Measurements from ENCODE around the gene DDX31. TPM values are rescaled to one million over a fixed set of nuclear protein-coding genes. Genes with fewer than 3 reads are reported as not detected.

DDX31 gene
- total RNA-seq, 1 experiment from 2014 or later, result 28.4 TPM

- Histone ChIP-seq H3K4me3 (no peak overlapping the region), H3K36me3 (peaks cover 46% of the 10 kb centered on the region), H3K27ac (no peak overlapping the region), H3K27me3 (no peaks in the 10 kb centered on the region), H3K4me1 (no peaks in the 10 kb centered on the region), H3K9me3 (replicated peaks) (no peaks in the 10 kb centered on the region)
- no peak for DNase-seq
Observed at GRCh38 chr9:132634327-132634726, 35.5 kb downstream of the DDX31 start.

- Histone ChIP-seq H3K27me3 (no peaks in the 10 kb centered on the region), H3K4me3 (no peak overlapping the region), H3K4me1 (no peaks in the 10 kb centered on the region), H3K36me3 (peaks cover 45% of the 10 kb centered on the region), H3K9me3 (replicated peaks) (no peaks in the 10 kb centered on the region), H3K27ac (no peak overlapping the region)
- DNase-seq, result no peak
Observed at GRCh38 chr9:132632413-132633129, 37.2 kb downstream of the DDX31 start.

GRCh38 chr9:132631685-132632084 lies 38.1 kb downstream of the DDX31 start:
- DNase-seq, result no peak
- no peak overlapping the region for H3K4me3 ChIP-seq
- no peak overlapping the region for H3K27ac ChIP-seq
- peaks cover 52% of the 10 kb centered on the region for H3K36me3 ChIP-seq
- no peaks in the 10 kb centered on the region for H3K4me1 ChIP-seq
- no peaks in the 10 kb centered on the region for H3K9me3 ChIP-seq (replicated peaks)
- H3K27me3 ChIP-seq, result no peaks in the 10 kb centered on the region

GRCh38 chr9:132631280-132631679 lies 38.5 kb downstream of the DDX31 start:
- Histone ChIP-seq H3K27me3 (no peaks in the 10 kb centered on the region), H3K4me3 (no peak overlapping the region), H3K9me3 (replicated peaks) (no peaks in the 10 kb centered on the region), H3K36me3 (peaks cover 54% of the 10 kb centered on the region), H3K4me1 (no peaks in the 10 kb centered on the region), H3K27ac (no peak overlapping the region)
- DNase-seq, result no peak

- no peaks in the 10 kb centered on the region for H3K27me3 ChIP-seq
- no peaks in the 10 kb centered on the region for H3K4me1 ChIP-seq
- H3K27ac ChIP-seq, result no peak overlapping the region
- no peak overlapping the region for H3K4me3 ChIP-seq
- no peak for DNase-seq
- peaks cover 50% of the 10 kb centered on the region for H3K36me3 ChIP-seq
- H3K9me3 ChIP-seq (replicated peaks), result no peaks in the 10 kb centered on the region
Observed at GRCh38 chr9:132630811-132631210, 39.0 kb downstream of the DDX31 start.

GRCh38 chr9:132630116-132630515 lies 39.7 kb downstream of the DDX31 start:
- Histone ChIP-seq H3K27me3 (no peaks in the 10 kb centered on the region), H3K27ac (no peak overlapping the region), H3K9me3 (replicated peaks) (no peaks in the 10 kb centered on the region), H3K36me3 (peaks cover 51% of the 10 kb centered on the region), H3K4me1 (no peaks in the 10 kb centered on the region), H3K4me3 (no peak overlapping the region)
- no peak for DNase-seq

- Histone ChIP-seq H3K27ac (no peak overlapping the region), H3K36me3 (peaks cover 61% of the 10 kb centered on the region), H3K27me3 (no peaks in the 10 kb centered on the region), H3K9me3 (replicated peaks) (no peaks in the 10 kb centered on the region), H3K4me1 (no peaks in the 10 kb centered on the region), H3K4me3 (no peak overlapping the region)
- DNase-seq, result no peak
Observed at GRCh38 chr9:132628746-132629145, 41.0 kb downstream of the DDX31 start.

- no peak overlapping the region for H3K4me3 ChIP-seq
- no peaks in the 10 kb centered on the region for H3K4me1 ChIP-seq
- no peaks in the 10 kb centered on the region for H3K27me3 ChIP-seq
- H3K9me3 ChIP-seq (replicated peaks), result no peaks in the 10 kb centered on the region
- peaks cover 55% of the 10 kb centered on the region for H3K36me3 ChIP-seq
- DNase-seq, result no peak
- no peak overlapping the region for H3K27ac ChIP-seq
Observed at GRCh38 chr9:132627594-132627993, 42.2 kb downstream of the DDX31 start.

GRCh38 chr9:132627106-132627505 lies 42.7 kb downstream of the DDX31 start:
- H3K9me3 ChIP-seq (replicated peaks), result no peaks in the 10 kb centered on the region
- no peak overlapping the region for H3K27ac ChIP-seq
- H3K4me3 ChIP-seq, result no peak overlapping the region
- DNase-seq, result no peak
- H3K27me3 ChIP-seq, result no peaks in the 10 kb centered on the region
- H3K4me1 ChIP-seq, result no peaks in the 10 kb centered on the region
- peaks cover 55% of the 10 kb centered on the region for H3K36me3 ChIP-seq

GRCh38 chr9:132626285-132626684 lies 43.5 kb downstream of the DDX31 start:
- Histone ChIP-seq H3K36me3 (peaks cover 54% of the 10 kb centered on the region), H3K4me1 (no peaks in the 10 kb centered on the region), H3K4me3 (no peak overlapping the region), H3K9me3 (replicated peaks) (no peaks in the 10 kb centered on the region), H3K27me3 (no peaks in the 10 kb centered on the region), H3K27ac (no peak overlapping the region)
- DNase-seq, result no peak

GRCh38 chr9:132622159-132622558 lies 47.6 kb downstream of the DDX31 start:
- H3K4me1 ChIP-seq, result no peaks in the 10 kb centered on the region

GRCh38 chr9:132616725-132617124 lies 53.1 kb downstream of the DDX31 start:
- H3K27me3 ChIP-seq, result no peaks in the 10 kb centered on the region
- no peaks in the 10 kb centered on the region for H3K9me3 ChIP-seq (replicated peaks)
- no peak overlapping the region for H3K27ac ChIP-seq
- H3K36me3 ChIP-seq, result peaks cover 57% of the 10 kb centered on the region
- H3K4me1 ChIP-seq, result no peaks in the 10 kb centered on the region
- DNase-seq, result no peak
- no peak overlapping the region for H3K4me3 ChIP-seq

More at GRCh38 chr9:132622159-132622558, 47.6 kb downstream of the DDX31 start:
- no peak overlapping the region for H3K4me3 ChIP-seq
- no peaks in the 10 kb centered on the region for H3K27me3 ChIP-seq
- H3K9me3 ChIP-seq (replicated peaks), result no peaks in the 10 kb centered on the region
- no peak overlapping the region for H3K27ac ChIP-seq
- DNase-seq, result peak in 1 of 2 experiments; percentile 13
- H3K36me3 ChIP-seq, result peaks cover 47% of the 10 kb centered on the region

- H3K27ac ChIP-seq, result no peak overlapping the region
- H3K4me1 ChIP-seq, result no peaks in the 10 kb centered on the region
- peaks cover 60% of the 10 kb centered on the region for H3K36me3 ChIP-seq
- no peaks in the 10 kb centered on the region for H3K9me3 ChIP-seq (replicated peaks)
- H3K4me3 ChIP-seq, result no peak overlapping the region
- DNase-seq, result no peak
- H3K27me3 ChIP-seq, result no peaks in the 10 kb centered on the region
Observed at GRCh38 chr9:132615774-132616173, 54.0 kb downstream of the DDX31 start.

GRCh38 chr9:132614324-132614723 lies 55.5 kb downstream of the DDX31 start:
- Histone ChIP-seq H3K27ac (no peak overlapping the region), H3K4me1 (no peaks in the 10 kb centered on the region), H3K27me3 (no peaks in the 10 kb centered on the region), H3K36me3 (peaks cover 67% of the 10 kb centered on the region), H3K4me3 (no peak overlapping the region), H3K9me3 (replicated peaks) (no peaks in the 10 kb centered on the region)
- no peak for DNase-seq

- peaks cover 59% of the 10 kb centered on the region for H3K36me3 ChIP-seq
- no peak for DNase-seq
- H3K4me3 ChIP-seq, result no peak overlapping the region
- H3K4me1 ChIP-seq, result no peaks in the 10 kb centered on the region
- no peak overlapping the region for H3K27ac ChIP-seq
- H3K9me3 ChIP-seq (replicated peaks), result no peaks in the 10 kb centered on the region
- no peaks in the 10 kb centered on the region for H3K27me3 ChIP-seq
Observed at GRCh38 chr9:132610661-132611060, 59.1 kb downstream of the DDX31 start.

- H3K27me3 ChIP-seq, result no peaks in the 10 kb centered on the region
- H3K36me3 ChIP-seq, result peaks cover 53% of the 10 kb centered on the region
- H3K4me1 ChIP-seq, result no peaks in the 10 kb centered on the region
- no peaks in the 10 kb centered on the region for H3K9me3 ChIP-seq (replicated peaks)
- DNase-seq, result no peak
- no peak overlapping the region for H3K27ac ChIP-seq
- no peak overlapping the region for H3K4me3 ChIP-seq
Observed at GRCh38 chr9:132609829-132610228, 60.0 kb downstream of the DDX31 start.

Data from SJCRH30 (cell line).